Measurements from ENCODE around the gene DSTYK.

DNA sequence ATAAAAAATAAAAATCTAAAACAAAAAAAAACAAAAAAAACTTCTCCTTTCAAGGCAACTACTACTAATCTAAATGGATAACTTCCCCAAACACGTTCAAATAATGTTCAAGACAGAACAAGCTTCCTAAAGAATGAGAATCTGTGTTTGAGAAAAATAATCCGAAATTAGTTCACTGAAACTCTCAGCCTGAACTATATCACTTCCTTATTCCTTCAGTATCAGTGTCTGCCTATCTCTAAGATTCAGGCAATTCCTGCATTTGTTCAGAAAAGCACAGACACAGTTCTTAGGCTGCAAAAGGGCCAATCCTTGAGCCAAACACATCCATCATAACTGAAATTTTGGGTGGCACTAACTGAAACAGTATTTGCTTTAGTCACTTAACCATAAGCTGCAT is 22.4 kb downstream of the DSTYK start:
- TF ChIP-seq, protein P1, sequence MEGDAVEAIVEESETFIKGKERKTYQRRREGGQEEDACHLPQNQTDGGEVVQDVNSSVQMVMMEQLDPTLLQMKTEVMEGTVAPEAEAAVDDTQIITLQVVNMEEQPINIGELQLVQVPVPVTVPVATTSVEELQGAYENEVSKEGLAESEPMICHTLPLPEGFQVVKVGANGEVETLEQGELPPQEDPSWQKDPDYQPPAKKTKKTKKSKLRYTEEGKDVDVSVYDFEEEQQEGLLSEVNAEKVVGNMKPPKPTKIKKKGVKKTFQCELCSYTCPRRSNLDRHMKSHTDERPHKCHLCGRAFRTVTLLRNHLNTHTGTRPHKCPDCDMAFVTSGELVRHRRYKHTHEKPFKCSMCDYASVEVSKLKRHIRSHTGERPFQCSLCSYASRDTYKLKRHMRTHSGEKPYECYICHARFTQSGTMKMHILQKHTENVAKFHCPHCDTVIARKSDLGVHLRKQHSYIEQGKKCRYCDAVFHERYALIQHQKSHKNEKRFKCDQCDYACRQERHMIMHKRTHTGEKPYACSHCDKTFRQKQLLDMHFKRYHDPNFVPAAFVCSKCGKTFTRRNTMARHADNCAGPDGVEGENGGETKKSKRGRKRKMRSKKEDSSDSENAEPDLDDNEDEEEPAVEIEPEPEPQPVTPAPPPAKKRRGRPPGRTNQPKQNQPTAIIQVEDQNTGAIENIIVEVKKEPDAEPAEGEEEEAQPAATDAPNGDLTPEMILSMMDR (IDR thresholded peaks at IDR 0.05): no peak
- TF ChIP-seq EZH2 (IDR thresholded peaks at IDR 0.05): no peak

Data from neural progenitor cell (in vitro differentiated cells).